HG03066 (cell line): ENCODE results near the gene ANKRD11.
"Not testable (repeated sequence)": the region's sequence is repeated elsewhere in the genome, so short reads cannot be mapped to it uniquely, and the experiment has no call there.

Experiments used
- ATAC-seq: cut with Tn5 transposase; IDR thresholded peaks from one replicate; pipeline ENCODE4 v1.9.1; 2021; ENCODE audit warnings: low read depth; ENCODE audit not compliant: unreplicated experiment

ANKRD11 gene

DNA sequence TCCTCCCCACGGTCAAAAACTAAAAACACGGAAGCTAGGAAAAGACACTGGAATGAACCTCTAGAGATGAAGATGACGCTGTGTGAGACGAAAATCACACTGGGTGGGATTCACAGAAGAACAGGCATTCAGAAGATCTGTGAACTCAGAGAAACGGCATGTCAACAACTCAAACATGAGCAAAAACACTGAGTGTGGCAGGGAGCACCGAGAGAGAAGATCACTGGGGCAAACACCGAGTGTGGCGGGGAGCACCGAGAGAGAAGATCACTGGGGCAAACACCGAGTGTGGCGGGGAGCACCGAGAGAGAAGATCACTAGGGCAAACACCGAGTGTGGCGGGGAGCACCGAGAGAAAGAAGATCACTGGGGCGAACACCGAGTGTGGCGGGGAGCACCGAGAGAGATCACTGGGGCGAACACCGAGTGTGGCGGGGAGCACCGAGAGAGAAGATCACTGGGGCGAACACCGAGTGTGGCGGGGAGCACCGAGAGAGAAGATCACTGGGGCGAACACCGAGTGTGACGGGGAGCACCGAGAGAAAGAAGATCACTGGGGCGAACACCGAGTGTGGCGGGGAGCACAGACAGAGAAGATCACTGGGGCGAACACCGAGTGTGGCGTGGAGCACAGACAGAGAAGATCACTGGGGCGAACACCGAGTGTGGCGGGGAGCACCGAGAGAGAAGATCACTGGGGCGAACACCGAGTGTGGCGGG, 100.7 kb downstream of the ANKRD11 start:
- not testable (repeated sequence) for ATAC-seq

DNA sequence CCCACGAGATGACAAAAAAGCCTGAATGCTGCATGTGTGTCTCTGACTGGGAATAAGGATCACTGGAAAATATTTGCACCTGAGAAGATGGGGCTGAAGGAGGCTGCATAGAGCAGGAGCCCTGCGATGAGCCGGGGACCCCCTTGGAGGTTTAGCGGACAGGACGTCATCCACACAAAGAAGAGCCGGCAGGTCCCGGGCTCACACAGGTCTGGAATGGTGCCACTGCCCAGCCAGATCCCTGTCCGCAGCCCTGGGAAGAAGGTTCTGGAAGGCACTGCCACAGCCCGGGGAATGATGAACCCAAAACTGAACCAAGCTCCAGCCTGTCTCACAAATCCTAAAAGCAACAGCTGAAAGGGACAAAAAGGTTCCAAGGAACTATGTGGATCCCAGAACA, 101.8 kb downstream of the ANKRD11 start:
- no peak for ATAC-seq

DNA sequence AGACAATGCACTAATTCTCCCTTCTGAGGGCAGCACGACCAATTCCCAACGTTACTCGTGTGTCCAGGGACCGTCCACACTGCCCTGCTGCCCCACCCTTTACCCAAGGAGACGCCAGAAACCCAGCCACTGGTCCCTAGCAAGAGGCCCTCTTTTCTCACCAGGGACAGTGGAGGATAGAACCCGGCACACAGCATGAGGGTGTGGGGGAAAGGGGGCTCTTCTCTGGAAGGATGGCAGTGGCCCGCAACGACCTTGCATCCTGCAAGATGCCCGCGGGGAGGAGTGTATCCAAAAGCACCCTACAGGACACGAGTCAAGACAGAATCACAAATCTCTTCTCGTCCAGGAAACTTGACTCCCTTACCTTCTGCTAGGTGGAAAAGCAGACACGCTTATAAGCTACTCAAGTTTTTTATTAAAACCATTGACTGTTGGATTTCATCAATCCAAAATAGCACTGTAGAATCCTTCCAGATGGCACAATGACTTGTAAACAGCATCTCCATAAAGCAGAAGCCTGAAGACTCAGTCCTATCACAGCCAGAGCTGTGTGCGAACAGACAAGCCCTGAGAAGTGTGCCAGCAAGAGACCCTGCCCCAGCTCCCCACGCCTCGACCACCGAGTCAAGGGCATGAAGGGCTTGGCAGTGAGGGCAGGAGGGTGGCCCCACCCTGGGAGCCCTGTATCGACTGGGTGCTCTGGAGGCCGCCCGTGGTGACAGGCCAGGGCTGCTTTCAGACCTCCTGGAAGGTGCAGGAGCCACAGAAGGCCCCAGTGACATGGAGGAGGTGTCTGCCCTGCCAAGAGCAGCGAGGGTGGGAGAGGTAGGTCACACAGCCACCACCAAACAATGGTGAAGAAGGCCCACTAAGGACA, 103.8 kb downstream of the ANKRD11 start:
- no peak for ATAC-seq

DNA sequence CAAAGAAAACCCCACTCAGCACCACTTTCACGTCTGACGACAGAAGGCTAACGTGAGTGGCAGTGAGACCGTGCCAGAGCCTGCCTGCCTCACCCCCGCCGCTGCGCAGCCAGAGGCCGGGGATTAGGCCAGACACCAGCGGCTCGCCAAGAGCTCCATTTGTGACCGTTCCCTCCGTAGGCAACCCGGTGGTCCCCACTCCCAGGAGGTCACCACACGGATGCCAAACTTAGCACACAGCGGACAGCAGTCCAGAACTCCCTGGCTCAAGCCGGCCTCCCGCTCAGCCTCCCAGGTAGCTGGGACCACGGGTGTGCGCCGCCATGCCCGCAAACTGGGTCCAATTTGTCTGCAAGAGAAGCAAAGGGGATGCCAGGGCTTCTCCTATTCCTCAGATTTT, 104.6 kb downstream of the ANKRD11 start:
- ATAC-seq = no peak

DNA sequence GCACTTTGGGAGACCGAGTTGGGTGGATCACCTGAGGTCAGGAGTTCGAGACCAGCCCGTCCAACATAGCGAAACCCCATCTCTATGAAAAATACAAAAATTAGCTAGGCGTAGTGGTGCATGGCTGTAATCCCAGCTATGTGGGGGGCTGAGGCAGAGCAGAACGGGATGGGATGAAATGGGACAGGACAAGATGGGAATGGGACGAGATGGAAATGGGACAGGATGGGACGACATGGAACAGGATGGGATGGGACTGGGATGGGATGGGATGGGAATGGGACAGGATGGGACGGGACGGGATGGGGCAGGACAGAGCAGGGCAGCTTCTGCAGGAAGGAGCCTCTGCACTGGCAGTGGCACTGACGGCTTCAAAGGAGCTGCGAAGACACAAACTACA, 106.1 kb downstream of the ANKRD11 start:
- no peak for ATAC-seq

DNA sequence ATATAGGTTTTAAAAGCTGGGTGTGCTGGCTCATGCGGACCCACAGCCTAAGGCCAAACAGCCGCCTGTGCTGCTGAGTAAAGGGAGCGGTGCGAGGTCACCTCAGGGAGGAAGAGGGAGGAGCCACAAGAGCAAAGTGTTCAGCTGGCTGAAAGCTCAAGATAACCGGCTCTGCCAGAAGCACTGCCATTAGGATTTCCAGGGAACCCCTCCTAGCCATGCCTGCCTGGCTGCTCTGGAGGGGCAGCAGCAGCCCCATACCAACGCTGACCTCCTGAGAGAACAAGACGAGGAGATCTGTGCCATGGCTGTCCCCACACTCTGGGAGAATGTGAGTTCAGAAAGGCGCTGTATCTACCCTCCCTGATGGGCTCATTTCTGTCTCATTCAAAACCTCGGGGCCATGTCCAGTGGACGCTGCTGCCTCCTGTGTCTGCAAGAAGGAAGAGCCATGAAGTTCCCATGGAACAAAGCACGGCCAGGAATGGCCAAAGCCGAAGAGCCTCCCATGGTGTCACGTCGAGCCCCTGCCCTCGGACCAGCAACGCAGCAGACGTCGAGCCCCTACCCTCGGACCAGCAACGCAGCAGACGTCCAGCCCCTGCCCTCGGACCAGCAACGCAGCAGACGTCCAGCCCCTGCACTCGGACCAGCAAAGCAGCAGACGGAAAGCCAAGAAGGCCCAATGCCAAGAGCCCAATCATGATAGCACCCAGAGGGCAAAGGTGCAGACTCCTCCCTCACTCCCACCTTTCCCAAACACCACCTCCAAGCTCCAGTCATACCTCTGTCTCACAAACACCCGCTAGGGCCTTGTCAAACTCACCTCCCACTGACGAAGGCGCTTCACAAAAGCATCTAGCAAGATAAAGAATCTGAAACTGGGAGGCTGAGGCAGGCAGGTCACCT, 107.0 kb downstream of the ANKRD11 start:
- ATAC-seq = no peak

DNA sequence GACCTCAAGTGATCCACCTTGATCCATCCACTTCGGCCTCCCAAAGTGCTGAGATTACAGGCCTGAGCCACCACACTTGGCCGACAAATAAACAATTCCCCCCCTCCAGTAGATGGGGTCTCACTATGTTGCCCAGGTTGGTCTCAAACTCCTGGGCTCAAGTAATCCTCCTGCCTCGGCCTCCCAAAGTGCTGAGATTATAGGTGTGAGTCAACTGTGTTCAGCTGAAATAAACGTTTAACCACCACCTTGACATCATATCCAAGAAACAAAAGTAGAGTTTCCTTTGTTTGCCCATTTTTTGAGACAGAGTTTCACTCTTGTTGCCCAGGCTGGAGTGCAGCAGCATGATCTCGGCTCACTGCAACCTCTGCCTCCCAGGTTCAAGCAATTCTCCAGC, 107.8 kb downstream of the ANKRD11 start:
- not testable (repeated sequence) for ATAC-seq

DNA sequence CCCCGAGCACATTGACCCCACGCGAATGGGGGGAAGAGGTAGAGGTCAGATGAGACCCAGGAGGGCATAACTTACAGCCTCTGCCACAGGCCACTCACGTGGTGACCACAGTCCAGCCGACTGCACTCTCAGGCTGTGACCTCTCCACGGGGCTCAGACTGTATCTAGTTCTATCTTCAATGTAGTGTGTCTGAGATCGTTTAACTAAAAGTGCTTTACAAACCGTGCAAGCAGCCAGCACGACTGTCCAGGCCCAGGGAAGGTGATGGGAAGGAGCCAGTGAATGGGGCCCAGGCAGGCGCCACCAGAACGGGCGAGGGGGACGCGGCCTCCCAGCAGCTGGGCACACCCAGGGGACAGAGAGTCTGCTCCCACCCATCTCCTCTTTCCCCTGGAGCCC, 108.6 kb downstream of the ANKRD11 start:
- no peak for ATAC-seq

DNA sequence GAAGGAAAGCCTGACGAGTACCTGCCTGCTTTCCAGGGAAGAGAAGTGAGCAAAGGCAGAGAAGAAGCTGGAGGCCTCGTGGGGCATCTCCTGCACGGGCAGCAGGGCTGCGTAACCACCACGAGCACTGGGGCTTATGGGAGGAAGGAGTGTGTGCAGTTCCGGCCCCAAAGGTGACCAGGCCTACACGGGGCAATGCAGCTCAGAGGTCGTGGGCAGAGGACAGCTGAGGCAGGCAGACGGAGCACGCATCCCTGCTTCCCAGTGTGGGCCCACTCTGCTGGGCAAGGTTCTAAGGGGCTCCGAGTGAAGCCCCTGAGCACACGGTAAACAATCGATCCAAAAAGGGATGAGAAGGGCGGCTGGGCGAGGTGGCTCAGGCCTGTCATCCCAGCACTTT, 109.7 kb downstream of the ANKRD11 start:
- no peak for ATAC-seq

DNA sequence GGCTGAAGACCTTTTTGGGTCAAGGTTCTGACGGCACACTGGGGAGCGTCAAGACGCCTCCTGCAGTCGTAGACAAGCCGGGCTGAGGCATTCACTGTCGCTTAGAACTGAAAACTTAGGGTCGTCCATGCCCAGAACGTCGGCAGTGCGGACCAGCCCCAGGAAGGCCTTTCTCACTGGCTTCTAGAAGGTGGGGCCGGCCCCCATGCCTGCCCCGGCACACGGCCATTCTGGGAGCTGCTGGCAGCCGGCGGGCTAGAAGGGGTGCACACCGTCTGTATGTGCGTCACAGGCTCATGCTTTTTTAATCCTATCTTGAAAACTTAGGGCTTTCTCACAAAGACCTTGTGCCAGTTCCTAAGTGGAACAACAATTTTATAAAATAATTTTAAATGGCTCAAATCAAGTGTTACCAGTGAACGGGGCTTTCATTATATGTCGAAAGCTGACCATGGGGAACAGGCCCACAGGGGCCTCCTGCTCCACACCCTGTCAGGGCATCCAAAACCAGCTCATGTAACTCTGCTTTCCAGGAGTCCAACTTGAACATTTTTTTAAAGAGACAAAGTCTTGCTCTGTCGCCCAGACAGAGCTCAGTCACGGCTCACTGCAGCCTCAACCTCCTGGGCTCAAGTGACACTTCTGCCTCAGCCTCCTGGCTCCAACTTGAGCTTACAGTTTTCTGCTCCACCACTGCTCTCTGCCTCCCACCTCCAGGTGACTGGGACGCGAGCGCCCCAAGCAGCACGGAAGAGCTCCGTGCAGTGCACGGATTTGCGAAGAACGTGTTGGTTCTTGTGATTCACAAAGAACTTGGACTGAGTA, 111.2 kb downstream of the ANKRD11 start:
- ATAC-seq = no peak

DNA sequence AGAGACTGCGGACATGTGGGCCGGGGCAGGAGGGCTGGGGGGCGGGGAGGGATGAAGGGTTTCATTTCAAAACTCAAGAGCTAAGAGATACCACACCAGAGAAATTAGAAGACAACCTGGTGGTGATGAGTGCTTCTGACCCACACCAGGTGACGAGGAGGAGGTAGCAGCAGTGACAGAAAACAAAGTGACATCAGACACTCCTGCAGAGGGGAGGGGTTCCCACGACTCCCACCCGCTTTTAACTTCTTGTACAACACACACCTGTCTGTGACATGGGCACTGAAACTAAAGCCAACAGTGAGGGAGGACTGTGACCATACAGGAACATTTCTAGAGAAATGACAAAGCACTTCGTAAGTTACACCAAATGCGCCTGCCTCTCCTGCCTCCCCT, 112.9 kb downstream of the ANKRD11 start:
- ATAC-seq = no peak

DNA sequence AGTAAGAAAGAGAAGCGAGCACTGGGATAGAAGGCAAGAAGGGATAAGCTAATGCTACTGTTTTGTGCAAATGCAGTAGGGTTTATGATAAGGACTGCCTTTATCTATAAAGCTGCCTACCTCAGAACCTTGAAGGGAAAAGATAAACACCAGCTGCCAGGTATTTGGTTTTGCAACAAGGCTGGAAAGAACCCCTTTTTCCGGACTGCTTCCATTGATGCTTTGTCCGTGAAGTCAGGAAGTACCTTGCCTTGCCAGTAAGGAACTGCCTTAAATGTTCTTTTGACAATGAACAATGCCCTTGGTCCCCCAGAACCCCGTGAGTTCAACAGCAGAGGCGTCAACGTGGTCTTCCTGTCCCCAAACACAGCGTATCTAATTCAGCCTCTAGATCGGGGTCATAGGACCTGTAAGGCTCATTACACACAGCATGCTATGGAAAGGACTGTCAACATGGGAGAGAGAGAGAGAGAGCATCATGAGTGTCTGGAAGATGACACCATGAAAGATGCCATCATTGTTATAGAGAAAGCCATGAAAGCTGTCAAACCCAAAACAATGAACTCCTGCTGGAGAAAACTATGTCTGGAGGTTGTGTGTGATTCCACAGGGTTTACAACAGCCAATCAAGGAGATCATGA, 113.4 kb downstream of the ANKRD11 start:
- ATAC-seq = no peak

DNA sequence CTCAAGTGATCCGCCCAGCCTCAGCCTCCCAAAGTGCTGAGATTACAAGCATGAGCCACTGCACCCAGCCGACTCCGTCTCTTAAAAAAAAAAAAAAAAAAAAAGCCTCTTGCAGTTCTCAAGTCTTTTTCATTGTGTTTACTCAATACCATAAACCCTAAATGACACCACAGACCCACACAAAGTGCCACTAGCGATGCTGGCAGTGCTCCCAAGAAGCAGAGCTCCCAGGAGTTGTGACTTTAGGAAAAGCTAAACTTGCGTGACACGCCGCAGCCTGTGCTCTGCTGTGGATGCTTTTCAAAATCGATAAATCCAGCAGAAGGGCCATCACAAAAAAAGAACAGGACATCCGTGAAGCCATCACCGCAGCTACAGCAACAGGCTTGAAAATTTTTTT, 114.7 kb downstream of the ANKRD11 start:
- no peak for ATAC-seq

DNA sequence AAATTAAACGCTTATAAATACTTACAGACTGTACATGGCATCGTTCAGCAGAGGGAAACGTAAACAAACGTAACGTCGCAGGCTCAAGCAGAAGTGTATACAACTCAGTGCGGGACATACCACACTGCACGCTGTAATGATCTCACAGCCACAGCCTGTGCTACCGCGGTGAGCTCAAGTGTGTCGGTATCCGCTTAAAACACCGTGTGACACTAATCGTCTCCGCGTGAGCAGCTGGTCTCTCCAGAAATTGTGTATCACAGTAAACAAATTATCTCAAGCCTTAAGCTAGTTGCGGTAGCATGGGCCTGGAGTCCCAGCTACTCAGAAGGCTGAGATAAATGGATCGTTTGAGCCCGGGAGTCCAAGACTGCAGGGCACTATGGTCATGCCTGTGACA, 115.3 kb downstream of the ANKRD11 start:
- ATAC-seq = no peak

DNA sequence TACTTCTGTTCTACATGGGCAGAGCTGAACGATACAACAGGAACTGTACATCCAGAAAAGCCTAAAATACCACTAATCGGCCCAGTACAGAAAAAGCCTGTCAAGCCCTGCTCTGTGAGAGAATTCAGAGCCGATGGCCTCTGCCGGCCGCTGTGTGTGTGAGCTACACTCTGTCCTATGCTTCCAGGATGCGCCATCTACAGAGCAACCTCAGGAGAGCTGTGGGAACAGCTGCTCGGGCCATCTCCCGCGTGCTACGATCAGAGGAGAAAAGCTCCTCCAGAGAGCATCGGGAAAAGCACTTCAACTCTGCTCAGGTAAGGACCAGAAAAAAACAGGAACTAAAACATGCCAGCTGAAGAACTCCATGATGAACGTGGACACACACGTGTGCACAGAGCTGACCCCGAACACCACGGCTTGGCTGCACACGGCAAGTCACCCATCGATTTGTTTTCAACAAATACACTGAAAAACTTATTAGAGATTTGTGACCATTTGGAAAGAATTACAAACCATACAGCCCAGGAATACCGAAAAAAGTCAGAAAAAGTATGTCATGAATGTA, 115.9 kb downstream of the ANKRD11 start:
- ATAC-seq = no peak

DNA sequence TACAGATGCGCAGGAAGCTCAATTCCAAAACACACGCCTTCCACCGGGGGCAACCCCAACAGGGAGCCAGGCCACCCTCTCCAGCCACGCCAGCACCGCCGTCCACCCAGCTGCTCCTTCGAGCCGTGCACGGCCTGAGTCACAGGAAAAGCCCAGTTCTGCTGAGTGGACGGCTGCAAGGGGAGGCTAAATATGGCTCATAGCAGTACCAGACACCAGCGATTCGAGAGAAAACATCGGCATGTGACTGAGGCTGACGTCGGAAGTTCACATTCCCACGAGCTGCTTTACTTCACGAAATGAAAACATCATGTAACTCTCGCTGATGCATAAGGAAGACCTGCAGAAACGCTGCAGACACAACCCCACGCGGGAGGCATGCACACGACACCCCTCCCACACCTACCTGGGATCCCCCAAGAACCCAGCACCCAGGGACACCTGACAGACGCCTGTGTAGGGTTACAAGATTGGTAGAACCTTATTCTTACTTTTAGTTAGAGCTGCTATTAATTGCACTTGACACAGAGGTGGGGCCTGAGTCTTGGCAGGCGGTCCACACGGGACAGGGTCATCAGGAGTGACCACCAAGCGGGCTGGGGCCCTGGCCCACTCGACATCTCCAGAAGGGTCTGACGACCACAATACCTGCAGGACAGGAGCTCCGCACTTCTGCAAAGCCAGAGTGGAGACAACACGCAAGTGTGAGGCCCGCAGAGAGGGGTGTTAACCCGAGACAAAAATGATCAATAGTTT, 116.8 kb downstream of the ANKRD11 start:
- no peak for ATAC-seq

DNA sequence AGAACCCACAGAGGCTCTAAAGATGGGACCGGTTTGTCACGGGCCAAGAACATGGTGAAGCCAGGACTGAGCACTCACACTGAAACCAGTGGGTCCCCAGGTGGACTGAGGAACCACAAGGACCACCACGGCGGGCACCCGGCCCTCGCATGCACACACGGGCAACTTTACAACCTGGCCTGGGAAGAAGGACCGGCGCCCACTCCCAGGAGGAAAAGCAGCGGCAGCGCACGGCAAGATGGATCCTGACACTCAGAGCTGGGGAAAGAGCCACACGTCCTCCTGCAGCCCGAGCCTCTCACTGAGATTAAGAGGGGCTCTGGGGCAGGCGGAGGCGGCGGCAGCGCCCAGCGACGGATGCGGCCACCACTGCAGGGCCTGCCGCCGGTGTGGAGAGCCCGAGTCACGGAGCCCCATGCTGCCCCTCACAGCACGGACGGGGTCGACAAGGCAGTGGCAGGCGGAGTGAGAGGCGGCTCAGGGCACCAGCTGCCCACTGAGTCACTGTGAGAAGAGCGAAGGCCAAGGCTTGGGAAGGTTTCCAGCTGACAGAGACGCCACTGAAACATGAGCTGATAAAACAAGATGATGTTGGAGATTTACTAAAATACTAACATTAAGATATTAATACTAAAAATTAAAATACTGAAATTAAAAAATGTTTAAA, 118.3 kb downstream of the ANKRD11 start:
- ATAC-seq = no peak

DNA sequence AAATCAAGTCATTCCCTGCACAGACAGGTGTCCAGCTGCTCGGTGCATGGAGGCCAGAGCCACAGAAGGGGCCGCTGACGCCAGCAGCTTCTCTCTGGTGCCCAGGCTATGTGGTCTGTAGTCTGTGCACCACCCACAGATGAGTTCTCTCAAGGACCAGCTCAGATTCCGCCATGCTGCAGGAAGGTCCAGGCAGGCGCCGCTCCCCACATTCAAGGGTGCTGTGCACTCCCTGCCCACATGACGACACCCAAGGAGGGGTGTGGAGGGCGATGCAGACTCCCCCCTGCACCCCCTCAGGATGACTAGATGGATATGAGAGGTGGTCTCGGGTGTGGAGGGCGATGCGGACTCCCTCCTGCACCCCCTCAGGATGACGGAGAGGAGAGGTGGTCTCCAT, 119.0 kb downstream of the ANKRD11 start:
- no peak for ATAC-seq
